HG02938 (cell line): ENCODE measurements around the gene LMTK3.
"Not testable (repeated sequence)": the region's sequence is repeated elsewhere in the genome, so short reads cannot be mapped to it uniquely, and the experiment has no call there.

Experiments used
- ATAC-seq: cut with Tn5 transposase; IDR thresholded peaks from one replicate; pipeline ENCODE4 v1.9.1; 2021; ENCODE audit warnings: mild to moderate bottlenecking, moderate library complexity; ENCODE audit not compliant: unreplicated experiment

Gene LMTK3

DNA sequence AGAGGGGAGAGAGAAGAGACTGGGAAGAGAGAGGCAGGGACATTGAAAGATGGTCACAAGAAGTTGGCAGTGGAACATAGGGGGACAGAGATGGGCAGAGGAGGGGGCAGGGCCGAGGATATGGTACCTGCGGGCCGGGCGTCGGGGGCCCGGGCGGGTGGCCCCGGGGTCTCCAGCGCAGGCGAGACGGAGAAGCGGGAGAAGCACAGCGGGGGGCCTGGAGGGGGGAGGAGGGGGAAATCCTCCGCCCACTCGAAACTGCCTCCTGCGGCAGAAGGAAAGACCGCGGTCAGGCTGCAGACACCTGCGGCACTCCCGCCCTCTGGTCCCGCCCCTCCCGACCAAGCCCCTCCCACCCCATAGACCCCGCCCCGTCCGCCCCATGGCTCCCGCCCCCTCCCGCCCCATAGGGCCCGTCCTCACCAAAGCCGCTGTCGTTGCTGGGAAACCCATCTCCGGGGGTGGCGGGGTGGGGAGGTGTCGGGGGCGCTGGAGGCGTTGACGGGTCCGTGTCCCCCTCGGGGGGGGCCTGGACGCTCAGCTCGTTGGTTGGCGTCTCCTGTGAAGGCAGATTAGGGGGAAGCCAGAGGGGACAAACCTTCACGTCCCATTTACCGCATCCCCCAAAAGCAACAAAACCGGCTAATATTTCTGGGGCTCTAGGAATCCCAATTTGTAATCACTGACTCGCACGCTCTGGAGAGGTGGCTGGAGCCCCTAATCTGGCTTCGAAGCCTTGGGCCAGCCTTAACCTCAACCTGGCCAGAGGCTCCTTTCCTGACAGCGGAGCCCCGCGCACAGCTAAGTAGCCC lies 20.4 kb downstream of the LMTK3 start:
- ATAC-seq, result no peak

DNA sequence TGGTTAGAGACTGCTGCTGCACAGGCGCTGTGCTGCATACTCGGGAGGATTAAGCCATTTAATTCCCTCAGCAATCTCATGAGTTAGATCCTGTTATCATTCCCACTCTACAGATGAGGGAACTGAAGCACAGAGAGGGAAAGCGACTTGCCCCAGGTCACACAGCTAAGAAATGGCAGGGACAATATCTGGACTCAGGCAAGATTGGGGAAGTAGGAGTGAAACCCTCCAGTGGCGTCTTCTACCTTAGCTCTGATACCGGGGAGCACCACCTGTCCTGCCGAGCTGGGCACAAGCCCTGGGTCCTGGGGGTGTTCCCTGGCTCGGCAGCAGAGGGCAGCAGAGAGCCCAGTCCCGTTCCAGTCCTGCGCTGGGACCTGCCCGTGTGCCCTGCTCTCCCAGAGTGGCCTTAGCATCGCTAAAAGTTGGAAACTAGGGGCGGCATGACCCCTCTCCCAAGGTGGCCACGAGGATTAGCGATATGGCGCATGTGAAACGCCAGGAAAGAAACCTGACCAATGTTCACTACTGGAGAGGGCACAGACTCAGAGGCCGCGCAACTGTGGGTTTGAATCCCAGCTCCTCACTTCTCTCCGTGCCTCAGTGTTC lies 21.9 kb downstream of the LMTK3 start:
- ATAC-seq, result no peak

GRCh38 chr19:48488478-48488877 lies 23.2 kb downstream of the LMTK3 start:
- ATAC-seq, result not testable (repeated sequence)

DNA sequence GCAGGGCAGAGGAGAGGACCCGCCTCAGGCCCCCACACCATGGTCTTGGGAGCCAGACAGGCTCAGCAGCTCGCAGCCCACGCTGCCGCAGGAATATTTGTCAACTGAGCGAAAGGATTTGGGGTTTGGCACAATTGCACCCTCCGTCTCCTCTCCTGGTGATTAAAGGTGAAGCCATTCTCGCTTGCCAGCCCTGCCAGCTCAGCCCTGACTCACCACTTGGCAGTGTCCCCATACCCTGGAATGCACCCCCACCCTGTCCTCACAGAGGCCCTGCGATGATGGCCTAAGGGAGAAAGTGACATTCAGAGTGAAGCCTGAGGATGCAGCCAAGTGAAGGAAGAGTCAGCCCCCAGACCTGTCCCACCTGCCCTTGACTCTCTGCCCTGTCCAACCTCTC lies 23.7 kb downstream of the LMTK3 start:
- ATAC-seq, result no peak

GRCh38 chr19:48487544-48487943 lies 24.1 kb downstream of the LMTK3 start:
- ATAC-seq, result no peak

GRCh38 chr19:48486706-48487105 lies 24.9 kb downstream of the LMTK3 start:
- not testable (repeated sequence) for ATAC-seq

DNA sequence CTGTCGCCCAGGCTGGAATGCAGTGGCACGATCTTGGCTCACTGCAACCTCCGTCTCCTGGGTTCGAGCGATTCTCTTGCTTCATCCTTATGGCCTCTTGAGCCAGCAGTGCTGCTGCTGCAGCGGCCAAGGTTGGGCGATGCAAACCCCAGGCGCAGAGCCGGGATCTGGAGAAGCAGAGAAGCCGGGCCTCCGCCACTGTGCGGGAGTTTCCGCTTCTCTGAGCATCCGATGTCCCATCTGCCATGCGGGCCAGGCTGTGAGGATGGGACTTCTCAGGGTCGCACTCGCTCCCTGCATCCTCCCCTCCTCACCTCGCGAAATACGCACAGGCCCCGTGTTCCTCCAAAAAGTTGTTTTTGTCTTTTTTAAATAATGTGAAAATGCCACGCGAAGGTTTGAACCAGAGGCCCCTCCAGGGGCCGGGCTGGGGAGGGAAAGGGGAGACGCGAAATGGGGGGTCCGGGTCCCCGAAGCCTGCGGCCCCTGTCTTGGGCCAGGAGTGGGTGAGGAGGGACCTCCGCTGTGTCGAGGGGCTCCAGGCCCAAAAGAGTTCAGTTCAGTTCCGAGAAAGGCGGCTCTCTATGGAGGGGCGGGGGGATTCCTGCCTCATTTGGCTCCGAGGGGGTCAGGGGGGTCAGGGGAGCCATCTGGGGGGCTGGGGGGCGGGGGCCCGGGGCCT lies 26.6 kb downstream of the LMTK3 start:
- no peak for ATAC-seq

- no peak for ATAC-seq
Measured at GRCh38 chr19:48484247-48484893, 27.3 kb downstream of the LMTK3 start.

DNA sequence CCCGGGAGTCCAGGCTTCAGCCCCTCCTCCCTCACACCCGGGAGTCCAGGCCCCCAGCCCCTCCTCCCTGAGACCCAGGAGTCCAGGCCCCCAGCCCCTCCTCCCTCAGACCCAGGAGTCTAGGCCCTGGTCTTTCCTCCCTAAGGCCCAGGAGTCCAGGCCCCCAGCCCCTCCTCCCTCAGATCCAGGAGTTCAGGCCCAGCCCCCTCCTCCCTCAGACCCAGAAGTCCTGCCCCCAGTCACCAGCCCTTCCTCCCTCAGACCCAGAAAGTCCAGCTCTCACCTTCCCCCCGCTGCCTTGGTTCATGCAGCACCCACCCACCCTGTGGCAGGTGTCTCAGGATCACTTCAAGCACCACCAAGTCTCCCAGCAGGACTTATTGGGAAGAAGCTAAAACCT lies 28.3 kb downstream of the LMTK3 start:
- no peak for ATAC-seq

- ATAC-seq, result no peak
Measured at GRCh38 chr19:48481846-48482639, 29.6 kb downstream of the LMTK3 start.

DNA sequence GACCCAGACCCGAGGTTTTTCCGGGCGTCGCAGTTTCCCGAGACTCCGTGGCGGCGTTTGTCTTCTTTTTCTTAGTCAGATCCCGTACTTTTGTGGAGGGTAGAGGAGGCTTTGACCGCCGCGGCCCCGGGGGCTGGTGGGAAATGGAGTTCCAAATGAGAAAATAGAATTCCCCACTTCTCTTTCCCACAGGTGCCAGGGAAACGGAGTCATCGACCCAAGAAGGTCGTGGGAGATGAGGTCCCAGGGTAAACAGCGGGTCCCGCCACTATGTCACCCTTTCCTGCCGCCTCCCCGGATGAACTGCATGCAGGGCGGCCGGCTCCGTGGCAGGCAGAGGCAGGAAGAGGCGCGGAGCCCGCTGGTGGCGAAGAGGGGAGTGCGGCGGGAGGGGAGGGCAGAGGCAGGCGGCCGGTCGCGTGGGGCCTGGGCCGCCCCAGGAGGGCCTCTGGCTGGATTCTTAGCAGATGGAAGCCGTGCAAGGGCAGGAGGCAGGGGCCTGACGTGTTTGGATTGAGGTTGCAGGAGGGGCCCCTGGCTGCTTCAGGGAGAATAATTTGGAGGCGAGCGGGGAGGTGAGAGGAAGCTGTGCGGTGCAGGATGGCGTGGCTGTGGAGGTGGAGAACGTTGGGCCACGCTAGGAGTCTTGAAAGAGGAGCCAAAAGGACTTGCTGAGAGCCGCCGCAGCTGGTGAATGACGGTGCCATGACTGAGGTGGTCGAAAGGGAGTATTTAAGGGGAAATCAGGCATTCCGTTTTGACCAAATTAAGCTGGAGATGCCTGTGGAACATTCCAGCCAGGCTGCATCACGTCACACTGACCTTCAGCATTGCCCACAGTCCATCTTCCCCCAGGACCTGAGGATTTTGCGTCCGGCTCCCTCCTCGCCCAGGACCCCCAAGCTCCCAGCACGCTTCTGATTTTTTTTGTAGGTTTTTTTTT lies 30.8 kb downstream of the LMTK3 start:
- ATAC-seq, result no peak

DNA sequence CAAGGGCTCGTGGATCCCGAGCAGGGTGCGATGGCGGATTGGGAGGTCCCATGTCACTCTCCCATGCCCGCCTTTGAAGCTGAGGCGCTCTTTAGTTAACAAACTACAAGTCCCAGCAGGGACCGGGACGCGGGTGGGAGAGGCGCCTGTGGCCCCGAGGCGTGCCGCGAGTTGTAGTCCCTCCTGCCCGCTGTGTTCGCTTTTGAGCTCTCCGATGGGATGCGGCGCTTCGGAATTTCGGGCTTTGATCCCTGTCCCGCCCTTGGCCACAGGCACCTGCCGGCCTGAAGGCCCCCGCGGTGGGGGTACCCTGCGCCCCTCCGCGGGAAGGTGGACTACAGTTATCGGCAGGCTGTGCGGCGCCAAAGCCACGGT lies 31.5 kb downstream of the LMTK3 start:
- ATAC-seq, result no peak

- ATAC-seq, result no peak
Measured at GRCh38 chr19:48479686-48480085, 31.9 kb downstream of the LMTK3 start.

DNA sequence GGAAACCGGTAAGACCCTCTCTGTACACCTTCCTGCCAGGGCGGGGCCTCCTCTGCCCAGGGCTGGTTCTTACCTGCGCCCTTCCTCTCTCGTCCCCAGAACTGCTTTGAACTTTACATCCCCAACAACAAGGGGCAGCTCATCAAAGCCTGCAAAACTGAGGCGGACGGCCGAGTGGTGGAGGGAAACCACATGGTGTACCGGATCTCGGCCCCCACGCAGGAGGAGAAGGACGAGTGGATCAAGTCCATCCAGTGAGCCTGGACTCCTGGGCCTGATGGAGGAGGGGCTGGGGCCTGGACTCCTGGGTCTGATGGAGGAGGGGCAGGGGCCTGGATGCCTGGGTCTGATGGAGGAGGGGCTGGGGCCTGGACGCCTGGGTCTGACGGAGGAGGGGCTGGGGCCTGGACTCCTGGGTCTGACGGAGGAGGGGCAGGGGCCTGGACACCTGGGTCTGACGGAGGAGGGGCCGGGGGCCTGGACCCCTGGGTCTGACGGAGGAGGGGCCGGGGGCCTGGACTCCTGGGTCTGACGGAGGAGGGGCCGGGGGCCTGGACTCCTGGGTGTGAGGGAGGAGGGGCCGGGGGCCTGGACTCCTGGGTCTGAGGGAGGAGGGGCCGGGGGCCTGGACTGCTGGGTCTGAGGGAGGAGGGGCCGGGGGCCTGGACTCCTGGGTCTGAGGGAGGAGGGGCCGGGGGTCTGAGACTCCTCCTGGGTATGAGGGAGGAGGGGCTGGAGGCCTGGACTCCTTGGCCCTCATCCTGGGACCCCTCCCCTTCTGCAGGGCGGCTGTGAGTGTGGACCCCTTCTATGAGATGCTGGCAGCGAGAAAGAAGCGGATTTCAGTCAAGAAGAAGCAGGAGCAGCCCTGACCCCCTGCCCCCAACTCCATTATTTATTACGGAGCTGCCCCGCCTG lies 33.0 kb downstream of the LMTK3 start:
- ATAC-seq, result no peak

GRCh38 chr19:48477698-48478338 lies 33.8 kb downstream of the LMTK3 start:
- no peak for ATAC-seq

DNA sequence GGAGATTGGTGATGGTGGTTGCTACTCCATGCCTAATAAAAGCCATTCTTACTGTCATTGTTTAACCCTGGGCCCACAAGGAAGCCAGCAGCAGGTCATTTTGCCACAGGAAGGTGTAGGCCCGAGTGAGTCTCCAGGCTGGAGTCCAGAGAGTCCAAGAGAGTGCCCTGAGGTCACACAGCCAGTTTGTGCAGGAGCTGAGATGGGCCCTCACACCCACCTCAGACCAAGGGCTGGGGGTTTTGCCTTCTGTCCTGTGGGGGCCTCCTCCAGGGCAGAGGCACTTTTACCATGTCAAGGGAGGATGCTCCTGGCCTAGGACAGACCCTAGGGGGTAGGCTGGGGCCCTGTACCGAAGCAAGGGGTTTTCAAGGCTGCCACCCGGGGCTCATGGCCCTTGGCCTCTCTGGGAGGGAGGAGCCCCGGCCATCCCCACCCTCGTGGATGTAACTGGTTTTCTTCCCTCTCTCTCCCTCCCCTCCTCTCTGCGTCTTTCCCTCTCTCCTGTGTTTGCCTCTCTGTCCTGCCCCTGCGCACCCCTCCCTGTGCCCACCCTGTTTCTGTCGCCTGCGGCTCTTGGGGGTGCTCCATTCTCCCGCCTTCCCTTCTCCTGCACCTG lies 34.5 kb downstream of the LMTK3 start:
- ATAC-seq, result no peak

DNA sequence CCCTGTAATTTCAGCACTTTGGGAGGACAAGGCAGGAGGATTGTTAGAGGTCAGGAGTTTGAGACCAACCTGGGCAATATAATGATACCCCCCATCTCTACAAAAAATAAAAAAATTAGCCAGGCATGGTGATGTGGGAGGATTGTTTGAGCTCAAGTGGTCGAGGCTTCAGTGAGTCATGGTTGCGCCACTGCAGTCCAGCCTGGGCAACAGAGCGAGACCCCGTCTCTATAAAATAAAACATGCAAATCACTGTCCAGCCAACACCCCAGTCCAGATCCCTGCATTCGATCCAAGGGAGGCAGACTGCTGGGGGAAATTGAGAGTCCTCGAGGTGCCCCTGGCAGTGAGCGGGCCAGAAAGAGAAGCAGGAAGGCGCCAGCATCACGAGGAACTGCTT lies 35.5 kb downstream of the LMTK3 start:
- ATAC-seq, result no peak
